ENCODE results near the gene SMCR8.
"Not testable (repeated sequence)": the region's sequence is repeated elsewhere in the genome, so short reads cannot be mapped to it uniquely, and the experiment has no call there.

The SMCR8 gene

GRCh38 chr17:18361837-18362697, 47.0 kb downstream of the SMCR8 start:
- peak; percentile 12 for DNase-seq (ENCODE audit: low spot score)

GRCh38 chr17:18362698-18363100, 47.6 kb downstream of the SMCR8 start:
- DNase-seq (ENCODE audit: low spot score) = peak; percentile 49

- peak; percentile 96 for DNase-seq (ENCODE audit: low spot score)
These were observed 48.3 kb downstream of the SMCR8 start, which contains the start of gene SHMT1 for GRCh38 chr17:18363101-18364049. Gene SHMT1, minus strand, starts transcription at chr17:18363550. Its CDS starts 7,569 bp downstream, at chr17:18355981.

- no peak for DNase-seq (ENCODE audit: low spot score)
These were observed 49.1 kb downstream of the SMCR8 start for GRCh38 chr17:18364166-18364565.

GRCh38 chr17:18368946-18369345, 53.9 kb downstream of the SMCR8 start:
- DNase-seq (ENCODE audit: low spot score) = no peak

- no peak for DNase-seq (ENCODE audit: low spot score)
These were observed 55.7 kb downstream of the SMCR8 start for GRCh38 chr17:18370761-18371160.

- DNase-seq (ENCODE audit: low spot score) = no peak
These were observed 56.4 kb downstream of the SMCR8 start for GRCh38 chr17:18371455-18371854.

- DNase-seq (ENCODE audit: low spot score) = not testable (repeated sequence)
These were observed 58.1 kb downstream of the SMCR8 start for GRCh38 chr17:18373181-18373580.

- no peak for DNase-seq (ENCODE audit: low spot score)
These were observed 59.1 kb downstream of the SMCR8 start for GRCh38 chr17:18374216-18374615.

Data from cerebellar cortex (tissue), 1 donor.